ENCODE data around the gene THAP7.

THAP7 gene

DNA sequence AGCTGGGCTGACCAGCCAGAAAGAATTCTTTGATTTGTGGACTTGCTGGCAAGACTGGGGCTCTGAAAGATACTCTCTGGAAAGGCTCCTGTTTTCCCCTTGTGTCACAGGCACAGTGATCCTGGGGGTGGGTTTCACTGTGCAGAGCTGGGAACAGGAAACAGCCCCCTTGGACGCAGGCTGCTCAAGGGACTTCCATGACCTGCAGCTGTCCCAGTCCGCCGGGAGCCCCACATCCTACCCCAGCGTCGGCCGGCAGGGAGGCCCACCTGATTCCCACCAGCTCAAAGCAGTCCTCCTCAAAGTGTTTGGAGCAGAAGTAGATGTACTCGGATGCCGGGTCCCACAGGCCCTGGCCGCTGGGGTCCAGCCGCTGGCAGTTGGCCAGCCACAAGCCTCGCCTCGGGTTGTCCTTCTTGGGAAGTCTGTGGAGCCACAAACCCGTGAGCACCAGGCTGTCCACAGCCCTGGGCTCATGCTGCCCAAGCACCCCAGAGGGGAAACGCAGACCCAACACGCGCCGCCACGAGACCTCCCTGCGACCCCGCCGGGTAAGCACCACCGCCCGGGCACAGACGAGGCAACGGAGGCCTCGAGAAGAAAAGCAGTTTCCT lies 824 bp downstream of the THAP7 start:
- Mint-ChIP-seq H3K4me3 (peak overlapping the region; percentile 96), H3K27me3 (no peaks in the 10 kb centered on the region), H3K36me3 (peaks cover 2% of the 10 kb centered on the region), H3K27ac (peak overlapping the region; percentile 98), H3K9me3 (no peaks in the 10 kb centered on the region), H3K4me1 (peaks cover 42% of the 10 kb centered on the region)

DNA sequence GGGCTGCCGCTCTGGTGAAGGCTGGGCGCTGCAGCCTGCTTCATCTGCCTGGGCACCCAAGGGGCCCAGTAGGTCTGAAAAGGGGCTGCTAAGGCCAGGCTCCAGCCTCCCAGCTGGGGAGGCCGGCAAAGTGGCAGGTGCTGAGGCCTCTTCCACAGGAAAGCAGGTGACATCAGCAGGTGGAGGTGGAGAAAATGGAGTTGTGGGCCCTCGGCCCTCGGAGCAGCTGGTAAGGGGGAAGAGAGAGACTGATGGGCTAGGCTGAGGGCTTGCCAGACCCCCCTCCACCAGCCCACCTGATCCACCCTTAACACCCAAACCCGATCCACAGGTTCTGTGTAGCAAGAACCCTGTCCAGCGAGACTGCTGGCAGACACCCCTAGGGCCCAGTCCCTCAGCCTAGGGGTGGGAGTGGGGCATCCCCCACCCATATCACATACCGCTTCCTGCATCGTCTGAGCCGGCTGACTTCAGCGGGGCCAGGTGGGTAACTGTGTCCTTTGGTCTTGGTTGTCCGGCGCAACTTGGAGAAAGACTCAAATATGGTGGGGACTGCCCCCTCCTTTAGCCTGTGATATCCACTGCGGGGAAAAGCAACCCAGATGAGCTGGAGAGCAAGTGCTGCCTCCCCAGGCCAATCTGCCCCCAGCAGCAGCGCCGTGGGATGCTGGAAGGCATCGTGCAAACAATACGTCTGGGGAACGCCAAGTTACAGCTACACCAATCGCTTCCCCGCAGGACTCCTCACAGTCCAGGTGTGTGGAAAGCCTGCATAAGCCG lies 1.5 kb downstream of the THAP7 start:
- Mint-ChIP-seq H3K36me3 (peaks cover 2% of the 10 kb centered on the region), H3K27me3 (no peaks in the 10 kb centered on the region), H3K9me3 (no peaks in the 10 kb centered on the region), H3K27ac (peak overlapping the region; percentile 98), H3K4me3 (peak overlapping the region; percentile 96), H3K4me1 (peaks cover 42% of the 10 kb centered on the region)

DNA sequence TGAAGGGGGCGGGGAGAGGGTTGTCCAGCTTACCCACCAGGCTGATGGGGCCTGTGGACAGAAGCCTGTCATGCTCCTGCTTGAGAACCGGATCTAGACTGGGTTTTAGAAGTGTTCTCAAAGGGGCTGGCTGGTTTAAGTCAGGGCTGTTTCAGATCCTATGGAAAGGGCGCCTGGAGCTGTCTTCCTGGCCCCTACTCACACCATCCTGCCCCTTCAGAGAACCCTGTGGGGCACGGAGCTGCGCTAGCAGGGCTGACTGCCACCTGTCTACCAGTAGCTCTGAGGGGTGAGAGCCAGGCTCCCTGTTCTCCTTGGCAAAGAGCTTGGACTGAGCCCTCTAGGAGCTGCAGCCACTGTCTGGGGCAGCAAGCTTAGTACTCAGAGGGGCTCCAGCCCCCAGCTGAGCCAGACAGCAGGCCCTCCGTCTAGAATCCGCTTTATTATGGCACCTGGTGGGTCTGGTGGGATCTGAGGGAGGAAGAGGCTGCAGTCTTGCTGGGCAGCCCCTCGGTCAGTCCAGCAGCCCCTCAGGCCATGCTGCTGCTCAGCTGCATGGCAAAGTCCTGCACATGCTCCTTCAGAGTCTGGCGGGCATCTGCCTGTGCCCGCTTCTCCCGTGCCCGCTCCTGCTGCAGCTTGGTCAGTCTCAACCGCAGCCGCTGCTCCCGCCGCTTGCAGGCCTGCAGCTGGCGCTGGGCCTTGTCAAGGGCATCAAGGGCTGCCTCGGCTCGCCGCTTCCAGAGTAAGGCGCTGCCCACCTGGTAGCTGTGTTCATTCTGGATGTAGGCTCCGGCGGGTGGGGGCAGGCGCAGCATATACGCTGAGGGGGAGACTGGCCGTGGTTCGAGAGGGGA lies 2.3 kb downstream of the THAP7 start:
- Mint-ChIP-seq H3K27ac (peak overlapping the region; percentile 98), H3K4me3 (peak overlapping the region; percentile 96), H3K9me3 (no peaks in the 10 kb centered on the region), H3K4me1 (peaks cover 42% of the 10 kb centered on the region), H3K27me3 (no peaks in the 10 kb centered on the region), H3K36me3 (peaks cover 2% of the 10 kb centered on the region)

GRCh38 chr22:20998411-20999336 lies 3.2 kb downstream of the THAP7 start:
- Mint-ChIP-seq H3K36me3 (peaks cover 2% of the 10 kb centered on the region), H3K27ac (peak overlapping the region; percentile 8), H3K9me3 (no peaks in the 10 kb centered on the region), H3K4me3 (no peak overlapping the region), H3K4me1 (peaks cover 40% of the 10 kb centered on the region), H3K27me3 (no peaks in the 10 kb centered on the region)

- no peak overlapping the region for H3K4me3 Mint-ChIP-seq
- H3K36me3 Mint-ChIP-seq, result peaks cover 2% of the 10 kb centered on the region
- no peaks in the 10 kb centered on the region for H3K27me3 Mint-ChIP-seq
- no peaks in the 10 kb centered on the region for H3K9me3 Mint-ChIP-seq
- peaks cover 30% of the 10 kb centered on the region for H3K4me1 Mint-ChIP-seq
- H3K27ac Mint-ChIP-seq, result peak overlapping the region; percentile 8
Measured at GRCh38 chr22:20997536-20998257, 4.2 kb downstream of the THAP7 start.

- Mint-ChIP-seq H3K4me1 (peaks cover 29% of the 10 kb centered on the region), H3K9me3 (no peaks in the 10 kb centered on the region), H3K27ac (no peak overlapping the region), H3K27me3 (no peaks in the 10 kb centered on the region), H3K36me3 (peaks cover 2% of the 10 kb centered on the region), H3K4me3 (no peak overlapping the region)
Measured at GRCh38 chr22:20996598-20997535, 5.1 kb downstream of the THAP7 start.

GRCh38 chr22:20996031-20996410 lies 5.9 kb downstream of the THAP7 start:
- Mint-ChIP-seq H3K36me3 (no peaks in the 10 kb centered on the region), H3K4me3 (no peak overlapping the region), H3K9me3 (no peaks in the 10 kb centered on the region), H3K4me1 (peaks cover 22% of the 10 kb centered on the region), H3K27me3 (no peaks in the 10 kb centered on the region), H3K27ac (no peak overlapping the region)

DNA sequence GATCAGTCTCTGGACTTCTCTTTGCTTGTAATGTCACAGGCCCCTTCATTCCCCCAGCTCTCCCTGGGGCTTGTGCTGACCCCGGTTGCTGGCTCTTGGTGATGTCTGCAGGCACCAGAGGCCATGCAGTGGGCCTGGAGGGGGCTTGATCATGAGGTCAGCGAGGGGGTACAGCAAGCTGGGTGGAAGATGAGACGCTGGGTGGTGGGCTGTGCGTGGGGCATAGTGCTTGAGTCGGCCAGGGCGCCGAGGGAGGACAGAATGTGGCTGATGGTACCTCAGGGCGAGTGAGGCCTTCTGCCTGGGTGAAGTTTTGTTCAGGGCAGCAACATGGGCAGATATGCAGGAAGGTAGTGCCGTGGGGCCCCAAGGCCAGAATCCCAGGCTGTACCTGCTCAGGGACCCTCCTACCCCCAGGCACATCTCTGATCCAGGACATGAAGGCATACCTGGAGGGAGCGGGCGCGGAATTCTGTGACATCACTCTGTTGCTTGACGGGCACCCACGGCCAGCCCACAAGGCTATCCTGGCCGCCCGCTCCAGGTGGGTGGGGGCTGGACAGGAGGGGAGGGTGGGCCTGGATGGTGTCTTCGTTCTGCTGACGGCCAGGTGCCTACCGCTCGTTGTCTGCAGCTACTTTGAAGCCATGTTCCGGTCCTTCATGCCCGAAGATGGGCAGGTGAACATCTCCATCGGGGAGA lies 6.4 kb downstream of the THAP7 start:
- H3K27me3 Mint-ChIP-seq, result no peaks in the 10 kb centered on the region
- H3K9me3 Mint-ChIP-seq, result no peaks in the 10 kb centered on the region
- H3K36me3 Mint-ChIP-seq, result no peaks in the 10 kb centered on the region
- peaks cover 19% of the 10 kb centered on the region for H3K4me1 Mint-ChIP-seq
- H3K4me3 Mint-ChIP-seq, result no peak overlapping the region
- H3K27ac Mint-ChIP-seq, result no peak overlapping the region

DNA sequence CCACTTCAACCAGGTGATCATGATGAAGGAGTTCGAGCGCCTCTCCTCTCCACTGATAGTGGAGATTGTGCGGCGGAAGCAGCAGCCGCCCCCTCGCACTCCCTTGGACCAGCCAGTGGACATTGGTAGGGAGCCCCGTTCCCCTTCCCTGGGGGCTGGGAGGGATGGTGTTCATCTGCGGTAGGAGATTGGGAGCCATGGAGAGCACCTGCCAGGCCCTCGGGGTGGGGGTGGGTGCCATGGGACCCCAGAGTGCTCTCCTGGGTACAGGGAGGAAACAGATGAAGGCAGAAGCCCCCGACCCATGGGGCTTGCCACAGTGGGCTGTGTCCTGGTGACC lies 7.0 kb downstream of the THAP7 start:
- Mint-ChIP-seq H3K27me3 (no peaks in the 10 kb centered on the region), H3K9me3 (no peaks in the 10 kb centered on the region), H3K4me1 (peaks cover 17% of the 10 kb centered on the region), H3K27ac (no peak overlapping the region), H3K4me3 (no peak overlapping the region), H3K36me3 (no peaks in the 10 kb centered on the region)

DNA sequence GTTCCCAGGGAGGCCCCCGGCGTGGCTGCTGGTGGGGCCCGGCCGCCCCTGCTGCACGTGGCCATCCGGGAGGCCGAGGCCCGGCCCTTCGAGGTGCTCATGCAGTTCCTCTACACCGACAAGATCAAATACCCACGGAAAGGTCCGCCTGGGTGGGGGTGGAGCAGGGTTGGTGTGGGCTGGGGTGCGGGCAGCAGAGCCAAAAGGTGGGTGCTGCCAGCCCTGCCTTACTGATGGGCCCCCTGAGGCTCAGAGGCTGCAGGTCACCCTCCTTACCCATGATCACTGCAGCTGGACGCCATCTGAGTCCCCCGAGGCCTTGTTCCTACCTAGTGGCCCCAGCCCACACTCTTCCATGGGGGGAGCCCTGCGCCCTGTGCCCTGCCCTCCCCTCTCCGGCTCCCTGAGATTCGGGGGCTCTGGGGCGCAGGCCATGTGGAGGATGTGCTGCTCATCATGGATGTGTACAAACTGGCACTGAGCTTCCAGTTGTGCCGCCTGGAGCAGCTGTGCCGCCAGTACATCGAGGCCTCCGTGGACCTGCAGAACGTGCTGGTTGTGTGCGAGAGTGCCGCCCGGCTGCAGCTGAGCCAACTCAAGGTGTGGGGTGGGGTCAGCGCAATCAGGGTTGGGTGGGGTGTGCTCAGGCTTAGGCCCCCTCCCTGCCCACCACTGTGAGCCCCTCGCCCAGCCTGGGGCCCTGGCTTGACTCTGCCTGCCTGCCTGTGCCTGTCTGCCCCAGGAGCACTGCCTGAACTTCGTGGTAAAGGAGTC lies 7.6 kb downstream of the THAP7 start:
- no peaks in the 10 kb centered on the region for H3K9me3 Mint-ChIP-seq
- H3K36me3 Mint-ChIP-seq, result no peaks in the 10 kb centered on the region

GRCh38 chr22:20993304-20994127 lies 8.4 kb downstream of the THAP7 start:
- Mint-ChIP-seq H3K9me3 (no peaks in the 10 kb centered on the region), H3K4me1 (peaks cover 7% of the 10 kb centered on the region), H3K4me3 (no peak overlapping the region), H3K27me3 (no peaks in the 10 kb centered on the region), H3K36me3 (no peaks in the 10 kb centered on the region), H3K27ac (no peak overlapping the region)

More for the DNA sequence above, 7.6 kb downstream of the THAP7 start:
- Mint-ChIP-seq H3K4me3 (no peak overlapping the region), H3K27ac (no peak overlapping the region), H3K4me1 (peaks cover 14% of the 10 kb centered on the region), H3K27me3 (no peaks in the 10 kb centered on the region)
